Measurements from ENCODE around the gene ALG10B. TPM values are rescaled to one million over a fixed set of nuclear protein-coding genes. Genes with fewer than 3 reads are reported as not detected.
"Not testable (repeated sequence)": the region's sequence is repeated elsewhere in the genome, so short reads cannot be mapped to it uniquely, and the experiment has no call there.

The ALG10B gene
- 6.2 TPM for polyA plus RNA-seq (ENCODE audit: insufficient read length)

GRCh38 chr12:38316391-38317129, at the start of gene ALG10B:
ALG10B (plus strand) TSS chr12:38316774; CDS start chr12:38316894, 120 bp downstream.
- DNase-seq: peak; percentile 96

- DNase-seq: no peak
Measured at GRCh38 chr12:38268612-38269011, 48.0 kb upstream of the ALG10B start.

GRCh38 chr12:38269897-38270296, 46.7 kb upstream of the ALG10B start:
- no peak for DNase-seq

- DNase-seq: no peak
Measured at GRCh38 chr12:38279756-38280155, 36.8 kb upstream of the ALG10B start.

GRCh38 chr12:38282886-38283285, 33.7 kb upstream of the ALG10B start:
- DNase-seq: no peak

- no peak for DNase-seq
Measured at GRCh38 chr12:38289396-38289795, 27.2 kb upstream of the ALG10B start.

- no peak for DNase-seq
Measured at GRCh38 chr12:38291160-38291559, 25.4 kb upstream of the ALG10B start.

GRCh38 chr12:38302972-38303371, 13.6 kb upstream of the ALG10B start:
- DNase-seq: not testable (repeated sequence)

GRCh38 chr12:38321966-38322365, 5.4 kb downstream of the ALG10B start:
- not testable (repeated sequence) for DNase-seq

GRCh38 chr12:38324912-38325311, 8.3 kb downstream of the ALG10B start:
- no peak for DNase-seq

GRCh38 chr12:38327356-38327755, 10.8 kb downstream of the ALG10B start:
- no peak for DNase-seq

GRCh38 chr12:38328306-38328895, 11.8 kb downstream of the ALG10B start:
- DNase-seq: no peak

- DNase-seq: not testable (repeated sequence)
Measured at GRCh38 chr12:38330414-38330813, 13.8 kb downstream of the ALG10B start.

GRCh38 chr12:38332814-38333213, 16.2 kb downstream of the ALG10B start:
- no peak for DNase-seq

- DNase-seq: no peak
Measured at GRCh38 chr12:38342444-38342843, 25.9 kb downstream of the ALG10B start.

- not testable (repeated sequence) for DNase-seq
Measured at GRCh38 chr12:38343256-38343655, 26.7 kb downstream of the ALG10B start.

GRCh38 chr12:38343916-38344315, 27.3 kb downstream of the ALG10B start:
- DNase-seq: not testable (repeated sequence)

- DNase-seq: no peak
Measured at GRCh38 chr12:38350342-38351174, 34.0 kb downstream of the ALG10B start.

GRCh38 chr12:38351175-38351508, 34.6 kb downstream of the ALG10B start:
- not testable (repeated sequence) for DNase-seq

GRCh38 chr12:38367506-38367905, 50.9 kb downstream of the ALG10B start:
- no peak for DNase-seq

GRCh38 chr12:38370311-38370710, 53.7 kb downstream of the ALG10B start:
- no peak for DNase-seq

- DNase-seq: no peak
Measured at GRCh38 chr12:38373784-38374183, 57.2 kb downstream of the ALG10B start.

GRCh38 chr12:38374751-38375150, 58.2 kb downstream of the ALG10B start:
- no peak for DNase-seq

Measured in hindlimb muscle (tissue), 1 donor.